Neural crest cell (in vitro differentiated cells): ENCODE measurements around the gene SBF2. TPM values are rescaled to one million over a fixed set of nuclear protein-coding genes. Genes with fewer than 3 reads are reported as not detected.

ENCODE experiments used
- DNase-seq: peaks from one replicate; pipeline ENCODE4 v3.0.0; 2021; ENCODE audit warnings: low read depth, mixed read lengths, low spot score
- H3K27ac Mint-ChIP-seq: one replicate; pipeline ENCODE4 v1.8.0; 2021; ENCODE audit warnings: mild to moderate bottlenecking, mixed read lengths; ENCODE audit not compliant: unreplicated experiment
- H3K27me3 Mint-ChIP-seq: 2 replicates; pipeline ENCODE4 v1.8.0; 2021; ENCODE audit warnings: low read depth, mild to moderate bottlenecking, mixed read lengths
- H3K36me3 Mint-ChIP-seq: 2 replicates; pipeline ENCODE4 v1.8.0; 2021; ENCODE audit warnings: low read depth, mild to moderate bottlenecking, mixed read lengths
- H3K4me1 Mint-ChIP-seq: 2 replicates; pipeline ENCODE4 v1.8.0; 2021; ENCODE audit warnings: mixed read lengths
- H3K4me3 Mint-ChIP-seq: one replicate; pipeline ENCODE4 v1.8.0; 2021; ENCODE audit warnings: mild to moderate bottlenecking, mixed read lengths
- H3K9me3 Mint-ChIP-seq: 2 replicates; pipeline ENCODE4 v1.8.0; 2021; ENCODE audit warnings: mixed read lengths
- CTCF ChIP-seq: fragments of 200-600 bp; sonication (generic); conservative IDR thresholded peaks from 2 replicates; pipeline ENCODE4 v1.5.0; 2021; ENCODE audit warnings: antibody characterized with exemption, mild to moderate bottlenecking
- total RNA-seq: library from RNA; stranded (reverse); gene quantifications from 2 replicates; pipeline ENCODE4 v1.2.1, GENCODE V29; 2021

Gene SBF2
- total RNA-seq, 1 donor from 2014 or later = 30.2 TPM

GRCh38 chr11:9755561-9756185 is 538.3 kb downstream of the SBF2 start:
- peaks cover under 1% of the 10 kb centered on the region for H3K36me3 Mint-ChIP-seq
- peak overlapping the region; percentile 91 for H3K27ac Mint-ChIP-seq
- no peak for DNase-seq
- no peak for TF ChIP-seq CTCF
- H3K4me3 Mint-ChIP-seq = peak overlapping the region; percentile 20
- H3K4me1 Mint-ChIP-seq = peaks cover 45% of the 10 kb centered on the region
- no peaks in the 10 kb centered on the region for H3K9me3 Mint-ChIP-seq
- no peaks in the 10 kb centered on the region for H3K27me3 Mint-ChIP-seq

- Mint-ChIP-seq H3K4me1 (peaks cover 38% of the 10 kb centered on the region), H3K27me3 (no peaks in the 10 kb centered on the region), H3K36me3 (peaks cover 8% of the 10 kb centered on the region), H3K4me3 (peak overlapping the region; percentile 2), H3K27ac (no peak overlapping the region), H3K9me3 (no peaks in the 10 kb centered on the region)
- TF ChIP-seq CTCF = no peak
- DNase-seq = no peak
Measured at GRCh38 chr11:9754010-9754471, 540.0 kb downstream of the SBF2 start.

GRCh38 chr11:9753021-9753420 is 541.0 kb downstream of the SBF2 start:
- Mint-ChIP-seq H3K9me3 (no peaks in the 10 kb centered on the region), H3K4me3 (no peak overlapping the region), H3K27ac (peak overlapping the region; percentile 45), H3K36me3 (peaks cover 8% of the 10 kb centered on the region), H3K27me3 (no peaks in the 10 kb centered on the region), H3K4me1 (peaks cover 34% of the 10 kb centered on the region)
- DNase-seq = no peak
- TF ChIP-seq CTCF = no peak

GRCh38 chr11:9752091-9752490 is 541.9 kb downstream of the SBF2 start:
- H3K4me1 Mint-ChIP-seq = peaks cover 30% of the 10 kb centered on the region
- H3K27me3 Mint-ChIP-seq = no peaks in the 10 kb centered on the region
- no peak for TF ChIP-seq CTCF

GRCh38 chr11:9750551-9750950 is 543.5 kb downstream of the SBF2 start:
- Mint-ChIP-seq H3K4me3 (no peak overlapping the region), H3K4me1 (peaks cover 16% of the 10 kb centered on the region)

More at GRCh38 chr11:9752091-9752490, 541.9 kb downstream of the SBF2 start:
- no peaks in the 10 kb centered on the region for H3K9me3 Mint-ChIP-seq
- no peak for DNase-seq
- no peak overlapping the region for H3K27ac Mint-ChIP-seq
- no peak overlapping the region for H3K4me3 Mint-ChIP-seq
- H3K36me3 Mint-ChIP-seq = peaks cover 8% of the 10 kb centered on the region

More at GRCh38 chr11:9750551-9750950, 543.5 kb downstream of the SBF2 start:
- Mint-ChIP-seq H3K27me3 (no peaks in the 10 kb centered on the region), H3K27ac (peak overlapping the region; percentile 30), H3K36me3 (peaks cover 8% of the 10 kb centered on the region), H3K9me3 (no peaks in the 10 kb centered on the region)
- TF ChIP-seq CTCF = no peak
- DNase-seq = no peak
